ENCODE data around the gene FBXL17.
"Not testable (repeated sequence)": the region's sequence is repeated elsewhere in the genome, so short reads cannot be mapped to it uniquely, and the experiment has no call there.

FBXL17 gene

GRCh38 chr5:108280960-108281569, 100.8 kb downstream of the FBXL17 start:
- H3K4me3 ChIP-seq (ENCODE audit: low read length): no peak overlapping the region
- DNase-seq (ENCODE audit: low read depth): no peak
- TF ChIP-seq, protein P1, sequence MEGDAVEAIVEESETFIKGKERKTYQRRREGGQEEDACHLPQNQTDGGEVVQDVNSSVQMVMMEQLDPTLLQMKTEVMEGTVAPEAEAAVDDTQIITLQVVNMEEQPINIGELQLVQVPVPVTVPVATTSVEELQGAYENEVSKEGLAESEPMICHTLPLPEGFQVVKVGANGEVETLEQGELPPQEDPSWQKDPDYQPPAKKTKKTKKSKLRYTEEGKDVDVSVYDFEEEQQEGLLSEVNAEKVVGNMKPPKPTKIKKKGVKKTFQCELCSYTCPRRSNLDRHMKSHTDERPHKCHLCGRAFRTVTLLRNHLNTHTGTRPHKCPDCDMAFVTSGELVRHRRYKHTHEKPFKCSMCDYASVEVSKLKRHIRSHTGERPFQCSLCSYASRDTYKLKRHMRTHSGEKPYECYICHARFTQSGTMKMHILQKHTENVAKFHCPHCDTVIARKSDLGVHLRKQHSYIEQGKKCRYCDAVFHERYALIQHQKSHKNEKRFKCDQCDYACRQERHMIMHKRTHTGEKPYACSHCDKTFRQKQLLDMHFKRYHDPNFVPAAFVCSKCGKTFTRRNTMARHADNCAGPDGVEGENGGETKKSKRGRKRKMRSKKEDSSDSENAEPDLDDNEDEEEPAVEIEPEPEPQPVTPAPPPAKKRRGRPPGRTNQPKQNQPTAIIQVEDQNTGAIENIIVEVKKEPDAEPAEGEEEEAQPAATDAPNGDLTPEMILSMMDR (conservative IDR thresholded peaks at IDR 0.05; ENCODE audit: low read depth, low read length): no peak

- TF ChIP-seq, protein P1 (conservative IDR thresholded peaks at IDR 0.05; ENCODE audit: low read depth, low read length): no peak
- no peak for DNase-seq (ENCODE audit: low read depth)
Measured at GRCh38 chr5:108280248-108280647, 101.7 kb downstream of the FBXL17 start.

GRCh38 chr5:108278285-108279240, 103.3 kb downstream of the FBXL17 start:
- DNase-seq (ENCODE audit: low read depth): no peak
- no peak overlapping the region for H3K4me3 ChIP-seq (ENCODE audit: low read length)
- TF ChIP-seq, protein P1 (conservative IDR thresholded peaks at IDR 0.05; ENCODE audit: low read depth, low read length): no peak

More at GRCh38 chr5:108280248-108280647, 101.7 kb downstream of the FBXL17 start:
- H3K4me3 ChIP-seq (ENCODE audit: low read length): no peak overlapping the region

DNA sequence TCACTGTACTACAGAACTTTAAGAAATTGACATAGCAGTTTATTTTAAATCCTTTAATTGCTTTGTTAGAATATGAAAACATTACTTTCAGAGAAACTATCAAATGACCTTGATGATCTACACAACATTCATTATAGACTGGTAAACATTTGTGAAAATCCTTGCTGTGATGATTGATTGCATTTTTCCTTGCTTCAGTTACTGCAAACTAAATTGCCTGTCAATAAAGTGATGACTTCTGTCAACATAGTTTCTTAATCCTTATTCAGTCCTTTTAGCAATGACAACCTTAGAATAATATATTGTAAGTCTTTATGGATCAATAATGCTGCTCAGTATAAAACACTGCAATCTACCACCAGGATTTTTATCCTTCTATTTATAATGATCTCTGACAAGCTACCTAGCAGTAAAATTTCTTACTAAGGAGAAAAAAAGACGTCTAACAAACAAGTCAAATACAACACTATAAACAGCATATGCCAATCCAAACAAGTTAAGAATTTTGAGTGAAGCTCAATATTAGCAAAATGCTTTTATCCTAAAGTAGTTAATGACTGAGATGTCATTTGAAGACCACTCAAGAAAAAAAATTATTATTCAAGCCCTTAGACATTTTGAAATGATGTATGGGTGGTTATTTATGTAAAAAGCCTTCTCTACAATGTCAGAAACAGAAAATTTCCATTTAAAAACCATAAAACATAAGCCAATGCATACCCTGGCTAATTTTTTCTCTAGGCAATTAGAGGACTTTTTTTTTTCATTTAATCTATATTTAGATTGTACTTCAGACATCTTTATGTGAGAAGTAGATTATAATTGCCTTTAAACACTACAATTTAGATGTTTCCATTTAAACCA, 105.5 kb downstream of the FBXL17 start:
- TF ChIP-seq, protein P1 (conservative IDR thresholded peaks at IDR 0.05; ENCODE audit: low read depth, low read length): no peak
- no peak overlapping the region for H3K4me3 ChIP-seq (ENCODE audit: low read length)
- no peak for DNase-seq (ENCODE audit: low read depth)

DNA sequence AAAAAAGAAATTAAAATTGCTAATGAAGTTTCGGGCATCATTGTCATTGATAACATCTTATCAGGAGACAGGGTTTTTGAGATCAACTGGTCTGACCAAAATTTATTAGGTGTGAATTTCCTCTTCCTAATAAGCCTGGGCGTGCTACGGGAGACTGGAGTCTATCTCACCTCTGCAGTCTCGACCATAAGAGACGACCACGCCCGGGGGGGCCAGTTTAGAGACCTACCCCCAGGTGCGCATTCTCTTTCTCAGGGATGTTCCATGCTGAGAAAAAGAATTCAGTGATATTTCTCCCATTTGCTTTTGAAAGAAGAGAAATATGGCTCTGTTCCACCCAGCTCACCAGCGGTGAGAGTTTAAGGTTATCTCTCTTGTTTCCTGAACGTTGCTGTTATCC, 107.8 kb downstream of the FBXL17 start:
- DNase-seq (ENCODE audit: low read depth); H3K4me3 ChIP-seq (ENCODE audit: low read length): not testable (repeated sequence)

GRCh38 chr5:108271127-108271526, 110.8 kb downstream of the FBXL17 start:
- no peak overlapping the region for H3K4me3 ChIP-seq (ENCODE audit: low read length)
- TF ChIP-seq, protein P1 (conservative IDR thresholded peaks at IDR 0.05; ENCODE audit: low read depth, low read length): no peak
- DNase-seq (ENCODE audit: low read depth): no peak

DNA sequence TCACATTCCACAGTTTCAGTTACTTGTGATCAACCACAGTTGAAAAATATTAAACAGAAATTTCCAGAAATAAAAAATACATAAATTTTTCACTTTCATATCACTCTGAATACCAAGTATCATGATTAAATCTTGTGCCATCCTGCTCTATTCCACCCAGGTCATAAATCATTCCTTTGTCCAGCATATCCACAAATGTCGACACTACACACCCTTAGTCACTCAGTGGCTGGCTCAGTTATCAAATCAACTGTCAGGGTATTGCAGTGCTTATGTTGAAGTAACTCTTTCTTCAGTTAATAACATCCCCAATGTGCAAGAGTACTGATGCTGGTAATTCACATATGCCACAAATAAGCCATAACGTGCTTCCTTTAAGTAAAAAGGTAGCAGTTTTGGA, 115.7 kb downstream of the FBXL17 start:
- H3K4me3 ChIP-seq (ENCODE audit: low read length): no peak overlapping the region
- TF ChIP-seq, protein P1 (conservative IDR thresholded peaks at IDR 0.05; ENCODE audit: low read depth, low read length): no peak
- DNase-seq (ENCODE audit: low read depth): no peak

Measured in retinal pigment epithelial cell (primary cell).